Glomerular endothelial cell (primary cell): Measurements from ENCODE around the gene EMILIN1. TPM values are rescaled to one million over a fixed set of nuclear protein-coding genes. Genes with fewer than 3 reads are reported as not detected.
"Not testable (repeated sequence)": the region's sequence is repeated elsewhere in the genome, so short reads cannot be mapped to it uniquely, and the experiment has no call there.

ENCODE experiments used
- DNase-seq: peaks from one replicate; pipeline ENCODE4 v3.0.0-alpha.2; 2011; ENCODE audit warnings: low read depth, low spot score; ENCODE audit errors: extremely low read depth
- total RNA-seq: library from RNA; depleted of rRNA; stranded (reverse); fragments of >200 nt; gene quantifications from 2 replicates; pipeline ENCODE4 v1.2.3, GENCODE V29; 2015

EMILIN1 gene
- total RNA-seq, 1 donor from 2014 or later: 7.3 TPM

GRCh38 chr2:27092696-27093429 is 14.4 kb downstream of the EMILIN1 start:
- no peak for DNase-seq

GRCh38 chr2:27093430-27094352 is 15.3 kb downstream of the EMILIN1 start:
- no peak for DNase-seq

DNA sequence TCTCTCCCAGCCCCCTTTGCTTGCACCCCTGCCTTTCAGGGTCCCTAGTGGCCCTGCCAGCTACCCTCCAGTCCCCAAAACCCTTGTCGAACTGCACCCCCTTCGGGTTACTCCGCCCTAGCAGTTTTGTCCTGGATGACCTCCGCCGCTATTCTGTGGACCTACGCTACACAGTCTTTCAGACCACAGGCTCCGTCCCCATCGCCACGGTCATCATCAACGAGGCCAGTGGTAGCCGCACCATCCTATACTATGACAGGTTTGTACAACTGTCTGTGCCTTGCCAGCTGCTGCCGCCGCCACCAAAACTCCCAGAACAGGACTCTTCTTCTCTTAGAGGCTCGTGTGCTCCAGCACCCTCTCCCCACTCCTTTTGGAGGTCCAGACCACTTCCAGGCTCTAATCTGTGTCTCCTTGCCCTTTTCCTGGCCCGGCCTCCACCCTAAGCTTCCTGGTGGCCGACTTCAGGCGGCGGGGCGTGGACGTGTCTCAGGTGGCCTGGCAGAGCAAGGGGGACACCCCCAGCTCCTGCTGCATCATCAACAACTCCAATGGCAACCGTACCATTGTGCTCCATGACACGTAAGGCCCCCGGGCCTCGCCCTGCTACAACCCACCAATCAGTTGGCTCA is 16.1 kb downstream of the EMILIN1 start:
- no peak for DNase-seq

DNA sequence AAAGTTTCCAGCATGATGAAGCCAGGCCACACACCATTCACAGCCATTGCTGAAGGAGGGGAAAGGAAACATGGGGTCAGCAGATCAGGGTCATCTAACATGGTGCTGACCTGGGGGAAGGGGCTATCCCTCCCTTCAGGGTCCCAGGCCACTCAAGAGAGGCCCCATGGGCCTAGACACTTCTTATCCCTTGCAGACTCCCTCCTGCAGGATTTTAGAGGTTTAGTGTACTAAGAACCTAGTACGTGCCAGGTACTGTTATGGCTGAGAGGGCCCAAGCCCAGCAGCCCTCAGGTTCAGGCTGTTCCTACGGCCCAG is 17.0 kb downstream of the EMILIN1 start:
- no peak for DNase-seq

DNA sequence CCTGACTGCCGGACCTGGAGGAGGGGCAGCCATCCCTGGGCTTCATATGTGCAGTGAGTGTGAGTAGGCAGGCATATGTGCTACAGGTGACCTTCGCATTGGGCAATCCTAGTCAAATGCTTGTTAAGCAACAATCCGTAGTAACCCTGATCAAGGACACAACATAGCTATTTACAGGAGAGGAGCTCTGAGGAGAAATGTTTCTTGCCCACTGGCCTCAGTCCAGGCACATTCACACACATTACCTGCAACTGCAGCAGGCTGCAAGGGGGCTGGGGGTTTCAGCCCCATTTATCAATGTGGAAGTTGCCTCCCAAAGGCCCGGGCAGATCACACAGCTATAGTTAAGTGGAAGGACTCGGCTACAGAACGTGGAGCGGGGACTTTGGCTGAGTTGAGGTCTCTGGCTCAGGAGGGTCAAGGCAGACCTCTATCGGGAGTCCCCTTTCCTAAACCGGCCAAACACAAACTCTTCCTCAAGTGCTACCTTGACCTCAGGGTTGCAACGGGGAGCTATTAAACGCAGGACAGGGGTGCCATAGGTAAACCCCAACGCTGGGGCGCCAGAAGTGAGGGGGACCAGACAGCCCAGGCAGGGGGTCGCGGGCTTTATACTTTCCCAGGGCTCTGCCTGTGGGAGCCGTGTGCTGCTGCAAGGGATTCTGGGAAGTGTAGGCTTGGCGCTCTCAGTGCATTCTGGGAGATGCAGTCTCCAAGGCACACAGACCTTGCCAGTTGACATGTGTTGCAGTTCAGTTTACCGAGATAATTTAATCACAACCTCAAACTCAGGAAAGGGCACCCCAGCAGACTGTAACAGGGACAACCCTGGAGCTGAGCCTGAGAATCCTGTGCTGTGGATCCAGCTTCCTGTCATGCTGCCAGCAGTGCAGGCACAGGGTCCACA is 17.6 kb downstream of the EMILIN1 start:
- no peak for DNase-seq

- DNase-seq: no peak
These were observed 18.4 kb downstream of the EMILIN1 start for GRCh38 chr2:27096748-27097297.

GRCh38 chr2:27097341-27097740 is 18.9 kb downstream of the EMILIN1 start:
- DNase-seq: no peak

DNA sequence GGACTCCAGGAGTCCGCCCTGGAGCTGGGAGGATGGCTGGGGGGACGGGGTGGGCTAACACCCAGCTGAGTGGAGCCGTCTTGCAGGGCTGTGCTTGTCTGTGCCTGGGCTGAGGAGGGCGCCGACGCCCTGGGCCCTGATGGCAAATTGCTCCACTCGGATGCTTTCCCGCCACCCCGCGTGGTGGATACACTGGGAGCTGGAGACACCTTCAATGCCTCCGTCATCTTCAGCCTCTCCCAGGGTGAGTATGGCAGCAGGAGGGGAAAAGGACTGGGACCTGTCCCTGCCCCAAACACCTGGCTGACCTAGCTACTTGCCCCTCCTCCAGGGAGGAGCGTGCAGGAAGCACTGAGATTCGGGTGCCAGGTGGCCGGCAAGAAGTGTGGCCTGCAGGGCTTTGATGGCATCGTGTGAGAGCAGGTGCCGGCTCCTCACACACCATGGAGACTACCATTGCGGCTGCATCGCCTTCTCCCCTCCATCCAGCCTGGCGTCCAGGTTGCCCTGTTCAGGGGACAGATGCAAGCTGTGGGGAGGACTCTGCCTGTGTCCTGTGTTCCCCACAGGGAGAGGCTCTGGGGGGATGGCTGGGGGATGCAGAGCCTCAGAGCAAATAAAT is 21.0 kb downstream of the EMILIN1 start:
- no peak for DNase-seq

DNA sequence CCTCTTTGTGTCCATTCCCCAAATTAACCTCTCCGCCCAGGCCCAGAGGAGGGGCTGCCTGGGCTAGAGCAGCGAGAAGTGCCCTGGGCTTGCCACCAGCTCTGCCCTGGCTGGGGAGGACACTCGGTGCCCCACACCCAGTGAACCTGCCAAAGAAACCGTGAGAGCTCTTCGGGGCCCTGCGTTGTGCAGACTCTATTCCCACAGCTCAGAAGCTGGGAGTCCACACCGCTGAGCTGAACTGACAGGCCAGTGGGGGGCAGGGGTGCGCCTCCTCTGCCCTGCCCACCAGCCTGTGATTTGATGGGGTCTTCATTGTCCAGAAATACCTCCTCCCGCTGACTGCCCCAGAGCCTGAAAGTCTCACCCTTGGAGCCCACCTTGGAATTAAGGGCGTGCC is 21.6 kb downstream of the EMILIN1 start:
- DNase-seq: no peak

GRCh38 chr2:27102329-27102728 is 23.9 kb downstream of the EMILIN1 start:
- no peak for DNase-seq

GRCh38 chr2:27105981-27106380 is 27.6 kb downstream of the EMILIN1 start:
- DNase-seq: no peak

DNA sequence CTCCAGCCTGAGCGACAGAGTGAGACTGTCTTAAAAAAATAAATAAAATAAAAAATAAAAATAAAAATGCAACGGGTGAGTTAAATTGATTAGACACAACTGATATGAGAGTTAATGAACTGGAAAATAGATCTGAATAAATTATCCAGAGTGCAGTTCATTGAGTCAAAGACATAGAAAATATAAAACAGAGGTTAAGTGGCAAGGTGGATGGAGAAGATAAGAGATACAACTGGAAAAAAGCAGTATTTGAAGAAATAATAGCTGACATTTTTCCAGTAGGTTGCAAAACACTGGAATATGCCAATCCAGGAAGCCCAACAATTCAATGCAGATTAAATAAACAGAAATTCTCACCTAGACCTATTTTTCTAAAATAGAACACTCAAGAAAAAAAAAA is 29.8 kb downstream of the EMILIN1 start:
- DNase-seq: no peak

DNA sequence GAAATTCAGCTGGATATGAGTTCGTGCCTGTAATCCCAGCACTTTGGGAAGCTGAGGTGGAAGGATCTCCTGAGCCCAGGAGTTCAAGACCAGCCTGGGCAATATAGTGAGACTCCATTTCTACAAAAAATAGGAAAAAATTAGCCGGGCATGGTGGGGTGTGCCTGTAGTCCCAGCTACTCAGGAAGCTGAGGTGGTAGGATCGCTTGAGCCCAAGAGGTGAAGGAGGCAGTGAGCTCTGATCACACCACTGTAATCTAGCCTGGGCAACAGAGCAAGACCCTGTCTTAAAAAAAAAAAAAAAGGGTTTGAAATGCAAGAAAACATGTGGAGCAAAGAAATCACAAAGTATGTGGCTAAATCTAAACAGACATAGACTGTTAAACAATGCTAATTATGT is 30.7 kb downstream of the EMILIN1 start:
- DNase-seq: no peak

DNA sequence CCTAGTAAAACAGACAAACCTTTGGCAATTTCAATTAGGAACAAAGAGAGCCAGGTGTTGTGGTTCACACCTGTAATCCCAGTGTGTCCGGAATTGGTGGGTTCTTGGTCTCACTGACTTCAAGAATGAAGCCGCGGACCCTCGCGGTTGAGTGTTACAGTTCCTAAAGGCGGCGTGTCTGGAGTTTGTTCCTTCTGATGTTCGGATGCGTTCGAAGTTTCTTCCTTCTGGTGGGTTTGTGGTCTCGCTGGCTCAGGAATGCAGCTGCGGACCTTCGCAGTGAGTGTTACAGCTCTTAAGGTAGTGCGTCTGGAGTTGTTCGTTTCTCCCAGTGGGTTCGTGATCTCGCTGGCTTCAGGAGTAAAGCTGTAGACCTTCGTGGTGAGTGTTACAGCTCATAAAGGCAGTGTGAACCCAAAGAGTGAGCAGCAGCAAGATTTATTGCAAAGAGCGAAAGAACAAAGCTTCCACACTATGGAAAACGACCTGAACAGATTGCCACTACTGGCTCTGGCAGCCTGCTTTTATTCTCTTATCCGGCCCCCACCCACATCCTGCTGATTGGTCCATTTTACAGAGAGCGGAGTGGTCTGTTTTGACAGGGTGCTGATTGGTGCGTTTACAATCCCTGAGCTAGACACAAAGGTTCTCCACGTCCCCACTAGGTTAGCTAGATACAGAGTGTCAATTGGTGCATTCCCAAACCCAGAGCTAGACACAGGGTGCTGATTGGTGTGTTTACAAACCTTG is 32.4 kb downstream of the EMILIN1 start:
- DNase-seq: not testable (repeated sequence)

DNA sequence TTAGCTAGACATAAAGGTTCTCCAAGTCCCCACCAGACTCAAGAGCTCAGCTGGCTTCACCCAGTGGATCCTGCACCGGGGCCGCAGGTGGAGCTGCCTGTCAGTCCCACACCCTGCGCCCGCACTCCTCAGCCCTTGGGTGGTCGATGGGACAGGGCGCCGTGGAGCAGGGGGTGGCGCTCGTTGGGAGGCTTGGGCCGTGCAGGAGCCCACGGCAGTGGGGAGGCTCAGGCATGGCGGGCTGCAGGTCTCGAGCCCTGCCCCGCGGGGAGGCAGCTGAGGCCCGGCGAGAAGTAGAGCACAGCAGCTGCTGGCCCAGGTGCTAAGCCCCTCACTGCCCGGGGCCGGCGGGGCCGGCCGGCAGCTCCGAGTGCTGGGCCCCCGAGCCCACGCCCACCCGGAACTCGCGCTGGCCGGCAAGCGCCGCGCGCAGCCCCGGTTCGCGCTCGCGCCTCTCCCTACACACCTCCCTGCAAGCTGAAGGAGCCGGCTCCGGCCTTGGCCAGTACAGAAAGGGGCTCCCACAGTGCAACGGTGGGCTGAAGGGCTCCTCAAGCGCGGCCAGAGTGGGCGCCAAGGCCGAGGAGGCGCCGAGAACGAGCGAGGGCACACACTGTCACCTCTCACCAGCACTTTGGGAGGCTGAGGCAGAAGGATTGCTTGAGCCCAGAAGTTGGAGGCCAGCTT is 33.1 kb downstream of the EMILIN1 start:
- DNase-seq: not testable (repeated sequence)

DNA sequence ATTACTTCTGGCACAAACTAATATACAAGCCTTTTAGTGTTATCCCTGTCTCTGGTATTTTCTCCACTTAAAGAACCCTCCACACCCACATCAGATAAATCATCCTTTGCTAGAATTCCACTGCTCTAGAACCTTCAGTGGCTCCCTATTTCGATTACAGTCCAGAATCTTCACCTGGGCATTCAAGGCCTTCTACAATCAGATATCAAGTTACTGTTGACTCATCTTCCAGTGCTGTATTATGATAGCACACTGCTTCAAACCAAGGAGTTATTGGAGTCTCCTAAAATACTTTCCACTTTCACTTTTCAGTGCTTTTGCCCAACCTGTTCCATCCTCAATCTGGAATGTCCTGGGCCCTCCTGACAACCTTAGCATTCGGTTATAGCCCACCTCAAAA is 37.1 kb downstream of the EMILIN1 start:
- no peak for DNase-seq

DNA sequence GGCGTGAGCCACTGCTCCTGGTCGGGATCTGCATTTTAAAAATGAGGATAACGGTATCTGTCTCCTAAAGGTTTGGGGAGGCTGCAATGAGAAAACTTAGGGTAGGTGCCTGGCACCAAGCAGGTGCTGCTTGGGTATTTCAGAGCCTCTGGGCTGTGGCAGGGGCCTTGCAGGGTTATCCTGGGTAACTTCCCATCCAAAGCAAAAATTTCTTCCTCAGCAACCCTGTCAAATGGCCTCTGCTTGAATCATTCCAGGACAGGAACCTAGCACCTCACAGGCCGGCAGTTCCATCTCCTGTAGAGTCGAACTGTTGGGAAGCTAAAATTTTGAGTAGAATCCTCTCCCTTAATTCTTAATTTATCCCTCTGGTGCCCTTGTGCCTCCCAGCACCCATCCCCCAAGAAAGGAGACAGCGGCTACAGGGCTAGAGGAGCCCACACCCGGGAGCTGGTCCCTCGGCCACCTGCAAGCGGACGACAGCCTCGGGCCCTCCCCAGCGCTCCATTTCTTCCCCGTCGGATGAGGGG is 39.6 kb downstream of the EMILIN1 start:
- DNase-seq: no peak
